ENCODE data around the gene CLCN6. TPM values are rescaled to one million over a fixed set of nuclear protein-coding genes. Genes with fewer than 3 reads are reported as not detected.

The CLCN6 gene
- polyA plus RNA-seq, 2 of the 4 experiments (the other 2 are of a cell fraction), result 5.7 to 9.0 TPM

DNA sequence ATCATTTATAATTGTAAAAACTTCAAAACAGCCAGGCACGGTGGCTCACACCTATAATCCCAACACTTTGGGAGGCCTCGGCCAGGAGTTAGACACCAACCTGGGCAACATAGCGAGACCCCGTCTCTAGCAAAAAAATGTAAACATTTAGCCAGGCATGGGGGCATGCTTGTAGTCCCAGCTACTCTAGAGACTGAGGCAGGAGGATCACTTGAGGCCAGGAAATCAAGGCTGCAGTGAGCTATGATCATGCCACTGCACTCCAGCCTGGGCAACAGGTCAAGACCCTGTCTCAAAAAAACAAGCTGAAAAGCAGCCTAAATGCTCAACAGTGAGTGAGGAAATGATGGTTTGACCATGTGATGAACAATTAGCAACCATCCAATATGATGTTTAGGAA is 36.7 kb upstream of the CLCN6 start:
- ChIA-PET POLR2A (no interaction called here), CTCF (no interaction called here)
- FAIRE-seq (no peak), ATAC-seq (no peak), DNase-seq (ENCODE audit: low read depth in 1 of 2, low spot score in 1 of 2) (no peak)
- TF ChIP-seq, protein P1, sequence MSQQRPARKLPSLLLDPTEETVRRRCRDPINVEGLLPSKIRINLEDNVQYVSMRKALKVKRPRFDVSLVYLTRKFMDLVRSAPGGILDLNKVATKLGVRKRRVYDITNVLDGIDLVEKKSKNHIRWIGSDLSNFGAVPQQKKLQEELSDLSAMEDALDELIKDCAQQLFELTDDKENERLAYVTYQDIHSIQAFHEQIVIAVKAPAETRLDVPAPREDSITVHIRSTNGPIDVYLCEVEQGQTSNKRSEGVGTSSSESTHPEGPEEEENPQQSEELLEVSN (IDR thresholded peaks at IDR 0.05; ENCODE audit: borderline replicate concordance, low read depth), result no peak
- no peak for TF ChIP-seq FOSL2 (IDR thresholded peaks at IDR 0.05)
- no peak for TF ChIP-seq FOSL2 (CRISPR knock-in tag; IDR thresholded peaks at IDR 0.05)
- TF ChIP-seq HOXA7 (CRISPR knock-in tag; IDR thresholded peaks at IDR 0.05), result no peak
- no peak for TF ChIP-seq NFE2L2 (conservative IDR thresholded peaks at IDR 0.05; ENCODE audit: low read length)
- TF ChIP-seq, protein P2, sequence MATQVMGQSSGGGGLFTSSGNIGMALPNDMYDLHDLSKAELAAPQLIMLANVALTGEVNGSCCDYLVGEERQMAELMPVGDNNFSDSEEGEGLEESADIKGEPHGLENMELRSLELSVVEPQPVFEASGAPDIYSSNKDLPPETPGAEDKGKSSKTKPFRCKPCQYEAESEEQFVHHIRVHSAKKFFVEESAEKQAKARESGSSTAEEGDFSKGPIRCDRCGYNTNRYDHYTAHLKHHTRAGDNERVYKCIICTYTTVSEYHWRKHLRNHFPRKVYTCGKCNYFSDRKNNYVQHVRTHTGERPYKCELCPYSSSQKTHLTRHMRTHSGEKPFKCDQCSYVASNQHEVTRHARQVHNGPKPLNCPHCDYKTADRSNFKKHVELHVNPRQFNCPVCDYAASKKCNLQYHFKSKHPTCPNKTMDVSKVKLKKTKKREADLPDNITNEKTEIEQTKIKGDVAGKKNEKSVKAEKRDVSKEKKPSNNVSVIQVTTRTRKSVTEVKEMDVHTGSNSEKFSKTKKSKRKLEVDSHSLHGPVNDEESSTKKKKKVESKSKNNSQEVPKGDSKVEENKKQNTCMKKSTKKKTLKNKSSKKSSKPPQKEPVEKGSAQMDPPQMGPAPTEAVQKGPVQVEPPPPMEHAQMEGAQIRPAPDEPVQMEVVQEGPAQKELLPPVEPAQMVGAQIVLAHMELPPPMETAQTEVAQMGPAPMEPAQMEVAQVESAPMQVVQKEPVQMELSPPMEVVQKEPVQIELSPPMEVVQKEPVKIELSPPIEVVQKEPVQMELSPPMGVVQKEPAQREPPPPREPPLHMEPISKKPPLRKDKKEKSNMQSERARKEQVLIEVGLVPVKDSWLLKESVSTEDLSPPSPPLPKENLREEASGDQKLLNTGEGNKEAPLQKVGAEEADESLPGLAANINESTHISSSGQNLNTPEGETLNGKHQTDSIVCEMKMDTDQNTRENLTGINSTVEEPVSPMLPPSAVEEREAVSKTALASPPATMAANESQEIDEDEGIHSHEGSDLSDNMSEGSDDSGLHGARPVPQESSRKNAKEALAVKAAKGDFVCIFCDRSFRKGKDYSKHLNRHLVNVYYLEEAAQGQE (IDR thresholded peaks at IDR 0.05), result no peak
- TF ChIP-seq HOXB5 (CRISPR knock-in tag; IDR thresholded peaks at IDR 0.05), result no peak
- no peak for TF ChIP-seq HDAC2 (IDR thresholded peaks at IDR 0.05)
- TF ChIP-seq, protein P3, sequence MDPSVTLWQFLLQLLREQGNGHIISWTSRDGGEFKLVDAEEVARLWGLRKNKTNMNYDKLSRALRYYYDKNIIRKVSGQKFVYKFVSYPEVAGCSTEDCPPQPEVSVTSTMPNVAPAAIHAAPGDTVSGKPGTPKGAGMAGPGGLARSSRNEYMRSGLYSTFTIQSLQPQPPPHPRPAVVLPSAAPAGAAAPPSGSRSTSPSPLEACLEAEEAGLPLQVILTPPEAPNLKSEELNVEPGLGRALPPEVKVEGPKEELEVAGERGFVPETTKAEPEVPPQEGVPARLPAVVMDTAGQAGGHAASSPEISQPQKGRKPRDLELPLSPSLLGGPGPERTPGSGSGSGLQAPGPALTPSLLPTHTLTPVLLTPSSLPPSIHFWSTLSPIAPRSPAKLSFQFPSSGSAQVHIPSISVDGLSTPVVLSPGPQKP (IDR thresholded peaks at IDR 0.05; ENCODE audit: low read depth, low read length), result no peak
- TF ChIP-seq POLR2A (IDR thresholded peaks at IDR 0.05; ENCODE audit: low read length), result no peak
- no peak for TF ChIP-seq MAFK (IDR thresholded peaks at IDR 0.05; ENCODE audit: partially characterized antibody)
- TF ChIP-seq KDM1A (IDR thresholded peaks at IDR 0.05; ENCODE audit: low read depth), result no peak
- TF ChIP-seq NR3C1 (IDR thresholded peaks at IDR 0.05), result no peak
- no peak for TF ChIP-seq ZFP36 (IDR thresholded peaks at IDR 0.05; ENCODE audit: borderline replicate concordance, partially characterized antibody)
- no peak for TF ChIP-seq JUNB (IDR thresholded peaks at IDR 0.05)
- TF ChIP-seq ZC3H11A (IDR thresholded peaks at IDR 0.05), result no peak
- TF ChIP-seq HEYL (CRISPR knock-in tag; IDR thresholded peaks at IDR 0.05), result no peak
- no peak for TF ChIP-seq BHLHE40 (IDR thresholded peaks at IDR 0.05; ENCODE audit: low read depth, low read length)
- TF ChIP-seq RNF2 (IDR thresholded peaks at IDR 0.05; ENCODE audit: borderline replicate concordance, low read depth), result no peak
- no peak for TF ChIP-seq CEBPB (IDR thresholded peaks at IDR 0.05)
- H3K4me2 ChIP-seq, result no peak overlapping the region
- no peak overlapping the region for H3K4me3 ChIP-seq
- WGBS (ENCODE audit: missing lambda C conversion rate), result 89% methylated on average over 4 of the region's 4 CpGs
- H3K27ac ChIP-seq, result no peak overlapping the region
- H3K4me1 ChIP-seq, result no peaks in the 10 kb centered on the region
- no peaks in the 10 kb centered on the region for H3K9me3 ChIP-seq

DNA sequence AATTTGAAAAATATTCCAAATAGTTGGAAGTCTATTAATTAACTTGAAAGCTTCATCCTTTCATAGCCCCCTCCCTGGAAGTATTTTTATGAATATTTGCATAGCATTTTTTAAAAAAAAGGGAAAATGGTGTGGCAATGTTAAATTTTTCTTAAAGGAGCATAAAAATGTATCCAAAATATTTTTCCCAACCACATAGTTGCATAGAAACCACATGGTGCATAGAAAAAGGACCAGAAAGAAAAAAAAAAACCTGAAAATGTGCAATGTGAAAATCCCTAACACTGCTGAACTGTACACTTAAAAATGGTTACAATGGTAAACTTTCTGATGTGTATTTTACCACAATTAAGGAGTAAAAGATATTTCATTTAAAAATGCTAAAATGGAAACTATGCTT is 36.0 kb upstream of the CLCN6 start:
- H3K4me2 ChIP-seq, result no peak overlapping the region
- DNase-seq (ENCODE audit: low read depth in 1 of 2, low spot score in 1 of 2) (no peak), ATAC-seq (no peak), FAIRE-seq (no peak)
- ChIA-PET POLR2A (no interaction called here), CTCF (no interaction called here)
- H3K27ac ChIP-seq, result no peak overlapping the region
- H3K4me3 ChIP-seq, result no peak overlapping the region
- TF ChIP-seq NFE2L2 (conservative IDR thresholded peaks at IDR 0.05; ENCODE audit: low read length), result no peak
- TF ChIP-seq MAZ (IDR thresholded peaks at IDR 0.05; ENCODE audit: borderline replicate concordance, low read depth, low read length), result no peak
- no peak for TF ChIP-seq KDM5A (IDR thresholded peaks at IDR 0.05)
- no peak for TF ChIP-seq CBX2 (IDR thresholded peaks at IDR 0.05; ENCODE audit: borderline replicate concordance, low read depth)
- TF ChIP-seq GATA3 (IDR thresholded peaks at IDR 0.05; ENCODE audit: borderline replicate concordance), result no peak
- no peaks in the 10 kb centered on the region for H3K9me3 ChIP-seq
- no peaks in the 10 kb centered on the region for H3K4me1 ChIP-seq

Data from A549 (cell line).